Stimulated activated CD4-positive, alpha-beta T cell treated with anti-CD3 and anti-CD28 coated beads, TNF-alpha, amount 100 ng/mL, for 48 hours (primary cell): ENCODE data around the gene ASAP2.

Source experiments
- DNase-seq, 3 donors: peaks; one replicate each; pipeline ENCODE4 v3.0.0-alpha.2; 2020; ENCODE audit warnings: low read depth in 3 of 3

Gene ASAP2

GRCh38 chr2:9231291-9232165, 24.9 kb downstream of the ASAP2 start:
- no peak for DNase-seq

GRCh38 chr2:9232166-9232479, 25.5 kb downstream of the ASAP2 start:
- DNase-seq = no peak

- DNase-seq = no peak
Measured at GRCh38 chr2:9232886-9233285, 26.3 kb downstream of the ASAP2 start.

- no peak for DNase-seq
Measured at GRCh38 chr2:9234680-9235146, 28.1 kb downstream of the ASAP2 start.

- DNase-seq = no peak
Measured at GRCh38 chr2:9235147-9236044, 28.8 kb downstream of the ASAP2 start.

GRCh38 chr2:9236045-9236344, 29.4 kb downstream of the ASAP2 start:
- DNase-seq = no peak

GRCh38 chr2:9236867-9237266, 30.3 kb downstream of the ASAP2 start:
- no peak for DNase-seq

- DNase-seq = no peak
Measured at GRCh38 chr2:9237831-9238230, 31.2 kb downstream of the ASAP2 start.

- no peak for DNase-seq
Measured at GRCh38 chr2:9238591-9239326, 32.1 kb downstream of the ASAP2 start.

GRCh38 chr2:9239616-9240015, 33.0 kb downstream of the ASAP2 start:
- DNase-seq = no peak

- peak in 2 of 3 donors; percentile 3 to 6 for DNase-seq
Measured at GRCh38 chr2:9240745-9241144, 34.1 kb downstream of the ASAP2 start.

- no peak for DNase-seq
Measured at GRCh38 chr2:9241233-9241632, 34.6 kb downstream of the ASAP2 start.

GRCh38 chr2:9243357-9243756, 36.7 kb downstream of the ASAP2 start:
- no peak for DNase-seq

- DNase-seq = no peak
Measured at GRCh38 chr2:9244985-9245544, 38.5 kb downstream of the ASAP2 start.

- no peak for DNase-seq
Measured at GRCh38 chr2:9247177-9247576, 40.6 kb downstream of the ASAP2 start.

- DNase-seq = no peak
Measured at GRCh38 chr2:9247786-9248185, 41.2 kb downstream of the ASAP2 start.

GRCh38 chr2:9248363-9248762, 41.8 kb downstream of the ASAP2 start:
- no peak for DNase-seq

- DNase-seq = no peak
Measured at GRCh38 chr2:9249020-9249800, 42.6 kb downstream of the ASAP2 start.

GRCh38 chr2:9250091-9250490, 43.5 kb downstream of the ASAP2 start:
- DNase-seq = no peak

- DNase-seq = no peak
Measured at GRCh38 chr2:9250498-9251153, 44.0 kb downstream of the ASAP2 start.
